Stimulated activated CD4-positive, alpha-beta T cell treated with anti-CD3 and anti-CD28 coated beads, Interleukin-4, amount 100 ng/mL, for 4 hours (primary cell): ENCODE measurements around the gene DLGAP1.

Experiments used
- DNase-seq, 2 experiments: peaks; one replicate each; pipeline ENCODE4 v3.0.0-alpha.2; 2020

Gene DLGAP1

DNA sequence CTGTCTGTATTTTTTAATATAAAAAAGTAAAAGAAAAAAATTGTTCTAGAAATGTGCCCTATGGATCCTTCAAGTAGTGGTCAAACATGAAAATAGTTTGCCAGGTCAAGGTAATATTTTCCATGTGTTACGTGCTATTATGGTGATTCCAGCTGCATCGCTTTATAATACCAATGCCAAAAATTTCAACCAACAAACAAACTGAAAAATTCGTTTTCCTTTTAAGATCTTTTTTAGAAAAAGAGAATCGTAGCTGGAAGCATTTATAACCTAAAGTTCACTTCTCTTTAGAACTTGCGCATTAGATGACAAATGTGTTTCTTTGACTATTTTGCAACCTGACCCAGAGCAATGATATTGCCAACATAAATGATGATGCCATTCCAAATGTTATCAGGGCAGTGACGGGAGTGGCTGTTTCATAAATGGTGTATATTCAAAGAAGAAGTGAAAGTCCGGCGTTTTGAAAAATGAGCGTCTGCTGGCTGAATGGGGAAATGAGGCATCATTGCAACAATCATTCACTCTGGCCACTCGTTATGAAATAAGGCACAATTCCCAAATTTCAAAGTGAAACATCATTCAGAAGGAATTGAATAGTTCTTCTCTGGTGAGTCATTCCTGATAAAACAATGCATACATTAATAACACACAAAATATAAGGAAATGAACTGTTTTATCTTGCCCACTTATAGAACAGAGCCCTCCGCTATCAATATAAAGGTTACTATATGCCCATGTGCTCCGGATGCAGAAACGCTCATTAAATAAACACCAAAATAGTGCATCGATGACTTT, 707.7 kb downstream of the DLGAP1 start:
- no peak for DNase-seq

DNA sequence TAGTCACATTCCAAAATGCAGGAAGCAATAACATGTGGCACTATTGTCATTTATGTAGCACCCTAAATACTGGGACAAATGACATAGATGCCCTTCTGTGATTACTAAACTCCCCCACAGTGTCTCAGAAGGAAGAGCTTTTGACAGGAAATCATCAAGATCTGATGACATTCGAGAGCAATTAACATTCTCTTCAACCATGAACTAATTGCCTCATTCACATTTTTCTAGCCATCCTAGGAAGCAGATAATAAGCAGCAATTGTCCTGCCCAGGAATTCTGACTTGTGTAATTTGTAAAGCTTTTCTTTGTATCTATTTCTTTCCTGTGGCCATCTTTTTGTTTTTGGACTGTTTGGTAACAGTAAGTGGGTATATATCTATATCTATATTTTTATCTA, 712.6 kb downstream of the DLGAP1 start:
- DNase-seq = no peak

DNA sequence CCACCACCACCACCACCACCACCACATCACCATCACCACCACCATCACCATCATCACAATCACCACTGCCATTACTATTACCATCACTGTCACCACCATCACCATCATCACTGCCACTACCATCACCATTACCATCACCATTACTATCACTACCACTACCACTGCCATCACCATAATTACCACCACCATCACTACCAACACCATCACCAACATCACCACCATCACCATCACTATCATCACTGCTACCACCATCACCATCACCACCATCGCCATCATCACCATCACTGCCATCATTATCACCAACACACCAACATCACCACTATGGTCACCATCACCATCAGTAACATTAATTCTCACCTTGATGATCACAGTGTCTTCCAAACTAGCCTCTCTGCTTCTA, 713.8 kb downstream of the DLGAP1 start:
- no peak for DNase-seq

DNA sequence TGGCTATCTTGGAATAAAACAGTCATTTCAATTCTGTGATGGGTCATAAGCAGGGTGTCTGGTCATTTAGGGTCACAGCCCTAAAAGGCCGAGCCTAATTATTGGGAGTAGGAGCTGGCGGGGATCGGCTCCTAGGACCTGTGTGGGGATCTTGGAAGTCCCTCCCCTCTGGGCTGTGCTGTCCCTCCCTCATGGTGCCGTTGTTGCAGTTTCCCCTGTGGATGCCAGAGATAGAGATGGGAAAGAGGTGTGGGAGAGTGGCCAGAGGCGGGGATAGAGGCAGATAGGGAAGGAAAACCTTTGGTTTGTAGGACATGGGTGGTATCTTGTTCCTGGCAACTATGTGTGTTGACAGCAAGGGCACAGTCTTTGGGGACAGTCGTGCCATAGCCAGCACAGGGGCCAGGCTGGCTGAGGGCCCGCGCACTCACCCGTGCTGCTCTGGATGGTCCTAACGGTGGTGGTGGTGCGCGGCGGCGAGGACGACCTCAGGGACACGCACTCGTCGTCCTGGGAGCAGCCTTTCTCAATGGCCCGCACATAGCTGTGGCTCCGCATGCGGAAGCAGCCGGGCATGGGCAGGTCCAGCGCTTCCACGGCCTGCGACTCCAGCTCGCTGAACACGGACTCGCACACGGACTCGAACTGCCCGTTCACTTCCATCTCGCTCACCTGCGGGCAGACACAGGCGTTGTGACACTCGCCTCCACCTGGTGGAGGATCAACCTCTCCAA, 726.2 kb downstream of the DLGAP1 start:
- DNase-seq = no peak

DNA sequence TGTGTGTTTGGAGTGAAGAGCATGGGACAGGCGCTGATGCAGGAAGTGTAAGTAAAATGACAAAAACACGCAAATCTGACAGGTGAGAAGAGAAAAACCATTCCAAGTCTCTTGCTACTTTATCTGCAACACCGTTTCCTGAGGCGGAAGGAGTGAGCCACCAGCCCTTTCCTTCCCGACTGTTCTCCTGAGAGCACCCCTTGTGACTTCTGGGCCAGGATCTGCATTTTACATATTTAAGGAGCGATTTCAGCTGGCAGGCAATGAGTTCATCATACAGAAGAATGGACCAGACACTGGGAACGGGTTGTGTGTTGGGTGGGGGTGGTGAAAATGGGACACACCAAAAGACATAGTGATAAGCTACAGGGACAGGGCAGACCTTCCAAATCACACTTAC, 727.8 kb downstream of the DLGAP1 start:
- no peak for DNase-seq

DNA sequence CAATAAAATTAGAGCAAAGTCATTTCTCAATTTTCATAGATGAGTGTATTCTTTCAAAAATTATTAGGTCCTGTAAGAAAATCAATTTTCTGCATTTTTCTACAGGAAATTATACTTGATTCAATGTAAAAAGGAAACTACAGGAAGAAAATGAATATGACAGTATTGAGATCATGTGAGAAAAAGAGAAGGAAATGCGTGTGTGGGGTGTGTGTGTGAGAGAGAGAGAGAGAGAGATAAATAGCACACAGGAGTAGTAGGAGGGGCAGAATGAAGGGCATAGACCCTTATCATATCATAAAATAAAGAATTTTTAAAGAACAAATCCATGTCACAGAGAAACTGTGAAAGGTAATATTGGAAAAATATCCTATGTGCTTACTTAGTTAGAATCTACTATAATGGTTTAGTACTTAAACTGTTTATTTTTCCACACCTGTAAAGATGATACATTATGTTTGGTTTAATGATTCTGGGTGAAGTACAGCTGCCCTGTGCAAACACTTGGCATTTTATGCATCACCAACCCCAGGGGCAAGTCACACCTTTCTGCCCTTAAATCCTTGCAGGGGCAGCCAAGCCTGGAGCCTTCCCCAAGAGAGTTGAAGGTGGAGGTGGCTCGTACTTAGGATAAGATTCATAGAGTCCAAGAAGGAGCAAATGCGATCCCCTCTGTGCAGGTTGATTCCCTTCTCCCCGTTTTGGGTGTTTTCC, 728.7 kb downstream of the DLGAP1 start:
- no peak for DNase-seq

DNA sequence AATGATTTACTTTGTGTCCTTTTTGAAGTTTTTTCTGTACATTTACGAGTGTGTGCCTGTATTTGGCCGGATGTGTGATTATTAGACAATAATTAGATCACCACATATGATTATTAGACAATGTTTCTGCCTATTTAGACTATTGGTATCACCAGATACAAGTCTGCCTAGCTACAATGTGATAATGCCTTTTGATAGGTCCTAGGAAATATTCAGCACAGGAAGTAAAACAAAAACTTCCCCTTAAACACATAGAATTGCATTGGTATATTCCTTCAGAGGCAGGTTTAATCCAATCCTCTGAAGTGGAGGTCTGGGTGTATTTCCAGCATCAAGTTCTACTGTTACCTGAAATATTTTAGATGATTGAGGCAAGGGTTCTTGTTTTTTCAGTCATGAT, 730.0 kb downstream of the DLGAP1 start:
- DNase-seq = no peak

DNA sequence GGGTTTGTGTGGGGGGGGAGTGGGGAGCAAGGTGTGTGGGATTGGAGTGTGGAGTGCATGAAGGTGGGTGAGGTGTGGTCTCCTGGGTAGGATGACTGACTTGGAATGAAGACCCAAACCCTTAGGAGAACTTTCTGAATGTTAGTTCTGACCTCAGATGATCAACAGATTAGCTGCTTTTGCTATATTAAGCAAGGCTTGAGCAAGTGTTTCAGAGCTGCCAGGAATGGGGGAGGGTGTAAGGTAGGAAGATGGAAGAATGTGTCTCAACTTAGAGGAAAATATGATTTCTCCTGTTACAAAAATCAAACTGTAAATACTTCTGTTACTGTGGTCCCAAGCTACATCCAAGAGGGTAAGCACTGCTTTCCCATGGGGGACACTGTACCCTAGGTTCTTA, 731.6 kb downstream of the DLGAP1 start:
- DNase-seq = no peak

DNA sequence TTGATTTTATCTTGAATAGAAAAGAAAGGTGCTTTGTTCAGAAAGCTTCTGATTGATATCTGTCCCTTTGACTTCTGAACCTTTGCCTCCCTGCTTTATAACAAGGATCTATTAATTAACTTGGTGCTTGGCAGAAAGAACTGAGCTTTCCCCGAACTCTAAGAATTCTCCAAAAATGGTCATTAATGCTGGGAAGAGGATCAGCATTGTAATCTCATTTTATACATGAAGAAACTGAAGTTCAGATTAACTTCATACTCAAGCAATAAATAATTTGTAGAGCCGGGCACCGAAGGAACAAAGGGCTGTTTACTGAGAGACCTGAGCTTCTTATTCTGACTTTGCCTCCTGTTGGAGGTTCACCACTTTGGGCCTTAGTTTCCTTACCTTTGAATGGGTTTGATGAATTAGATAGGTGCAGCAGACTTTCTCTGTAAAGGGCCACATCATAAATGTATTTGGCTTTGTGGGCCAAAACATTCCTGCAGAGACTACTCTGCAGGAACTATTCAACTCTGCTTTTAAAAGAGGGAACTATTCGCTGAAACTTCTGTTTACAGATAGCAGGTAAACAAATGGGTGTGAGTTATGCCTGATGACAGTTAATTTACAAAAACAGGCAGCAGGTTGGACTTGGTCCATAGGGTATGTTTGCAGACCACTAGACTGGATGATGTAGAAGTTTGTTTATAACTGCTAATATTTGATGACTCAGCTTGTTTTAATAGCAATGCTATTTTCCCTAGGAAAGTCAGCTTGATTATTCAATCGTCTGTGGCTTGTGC, 732.3 kb downstream of the DLGAP1 start:
- no peak for DNase-seq

DNA sequence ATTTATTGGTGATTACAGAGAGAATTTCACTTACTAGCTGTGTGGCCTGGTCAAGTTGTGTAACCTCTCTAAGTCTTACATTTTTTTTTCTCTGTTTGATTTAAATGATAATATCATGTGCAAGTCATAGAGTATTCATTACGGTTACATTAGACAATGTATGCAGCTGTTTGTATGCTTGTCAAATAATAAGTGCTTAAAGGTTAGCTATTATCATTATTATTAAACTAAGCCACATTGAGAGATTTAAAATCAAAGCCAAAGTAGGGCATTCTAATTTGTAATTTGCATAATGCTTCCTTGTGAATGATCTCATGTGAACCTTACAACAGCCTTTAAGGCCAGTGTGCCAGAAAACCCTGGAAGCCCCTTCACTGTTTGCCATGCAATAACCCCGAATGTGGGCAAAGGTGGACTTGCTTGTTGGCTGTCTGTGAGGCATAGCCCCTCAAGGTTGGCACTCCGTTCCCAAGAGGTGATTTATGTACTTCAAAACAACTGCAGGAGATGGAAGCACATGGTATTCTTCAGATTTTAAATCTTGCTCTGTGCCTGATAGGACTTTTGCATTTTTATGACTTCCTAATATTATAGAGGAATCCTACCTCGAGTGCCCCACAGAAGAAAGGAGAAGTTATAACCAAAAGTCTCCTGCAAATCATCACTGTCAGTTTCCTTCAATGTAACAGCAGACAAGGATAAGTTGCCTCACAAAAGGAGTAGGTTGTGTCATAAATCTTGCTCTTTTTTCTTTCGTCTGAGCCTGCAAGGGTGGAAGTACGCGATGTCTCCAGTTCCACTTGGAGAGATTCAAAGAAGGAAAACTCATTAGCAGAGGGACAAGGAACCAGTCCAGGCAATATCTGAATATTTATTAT, 733.1 kb downstream of the DLGAP1 start:
- no peak for DNase-seq

DNA sequence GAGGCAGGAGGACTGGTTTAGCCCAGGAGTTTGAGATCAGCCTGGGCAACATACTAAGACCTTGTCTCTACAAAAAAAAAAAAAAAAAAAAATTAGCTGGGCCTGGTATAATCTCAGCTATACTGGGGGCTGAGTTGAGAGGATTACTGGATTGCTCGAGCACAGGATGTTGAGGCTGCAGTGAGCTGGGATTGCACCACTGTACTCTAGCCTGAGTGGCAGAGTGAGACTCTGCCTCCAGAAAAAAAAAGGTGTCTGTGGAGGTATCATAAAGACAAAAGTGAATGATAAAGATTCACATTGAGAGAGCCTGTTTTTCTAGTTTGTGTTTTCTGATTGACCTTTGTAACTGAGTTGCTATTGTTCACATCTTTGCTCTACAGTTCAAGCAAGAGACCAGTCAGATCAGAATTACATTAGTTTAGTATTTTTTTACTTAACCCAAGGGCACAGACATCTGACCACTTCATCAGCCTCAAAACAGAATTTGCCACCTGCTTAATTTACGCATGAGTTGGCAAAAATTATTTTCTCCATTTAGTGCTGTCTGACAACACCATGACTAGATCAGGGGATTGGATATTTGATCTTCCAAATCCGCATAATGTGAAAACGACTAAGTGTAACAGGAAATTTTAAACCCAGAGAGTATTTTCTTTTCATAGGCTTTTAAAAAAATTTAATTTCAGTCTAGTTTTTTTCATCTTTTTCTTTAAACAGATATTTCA, 734.1 kb downstream of the DLGAP1 start:
- DNase-seq = no peak

DNA sequence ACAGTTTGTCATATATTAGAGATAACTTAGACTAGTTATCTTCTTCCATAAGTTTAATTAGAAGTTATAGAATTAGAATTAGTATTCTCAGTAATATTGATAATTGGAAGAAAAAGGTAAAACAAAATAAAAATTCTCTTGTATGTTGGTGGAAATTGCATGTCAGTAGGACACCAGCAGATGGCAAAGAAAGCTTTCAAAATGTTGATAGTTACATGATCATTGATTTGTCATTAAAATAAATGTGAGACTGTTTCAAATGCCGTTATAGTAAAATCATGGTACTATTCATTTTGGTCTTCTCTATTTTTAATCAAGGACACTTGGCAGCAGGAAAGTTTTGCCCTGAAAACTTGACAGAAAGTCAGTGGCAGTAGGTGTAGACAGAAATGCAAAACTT, 734.9 kb downstream of the DLGAP1 start:
- no peak for DNase-seq

DNA sequence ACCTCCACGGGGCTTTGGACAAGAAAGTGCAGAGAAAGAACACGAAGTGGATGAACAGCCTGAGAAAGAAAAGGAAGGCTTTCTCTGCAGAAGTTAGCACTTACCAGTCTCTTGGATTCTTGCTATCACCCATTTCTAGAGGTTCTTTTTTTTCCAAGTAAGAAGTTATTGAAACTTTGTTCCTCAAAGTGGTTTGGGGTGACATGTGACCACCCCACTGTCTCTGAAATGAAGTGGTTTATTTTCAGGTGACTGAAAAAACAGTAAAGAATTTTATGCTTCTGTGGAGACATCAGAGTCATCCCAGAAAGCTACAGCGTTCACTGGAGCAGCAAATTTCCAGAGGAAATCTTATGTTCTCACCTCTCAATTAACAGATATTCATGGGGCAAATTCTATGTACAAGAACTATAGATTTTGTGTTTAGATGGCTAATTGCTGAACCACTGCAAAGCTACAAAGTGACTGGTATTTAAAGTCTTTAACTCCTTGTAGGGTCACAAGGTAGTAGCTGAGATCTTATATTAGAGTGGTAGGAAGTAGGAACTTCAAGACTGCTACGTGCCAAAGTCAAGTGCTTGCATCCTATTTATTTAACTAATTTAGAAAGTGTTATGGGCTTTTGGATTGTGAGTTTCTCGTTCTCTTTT, 737.6 kb downstream of the DLGAP1 start:
- no peak for DNase-seq

DNA sequence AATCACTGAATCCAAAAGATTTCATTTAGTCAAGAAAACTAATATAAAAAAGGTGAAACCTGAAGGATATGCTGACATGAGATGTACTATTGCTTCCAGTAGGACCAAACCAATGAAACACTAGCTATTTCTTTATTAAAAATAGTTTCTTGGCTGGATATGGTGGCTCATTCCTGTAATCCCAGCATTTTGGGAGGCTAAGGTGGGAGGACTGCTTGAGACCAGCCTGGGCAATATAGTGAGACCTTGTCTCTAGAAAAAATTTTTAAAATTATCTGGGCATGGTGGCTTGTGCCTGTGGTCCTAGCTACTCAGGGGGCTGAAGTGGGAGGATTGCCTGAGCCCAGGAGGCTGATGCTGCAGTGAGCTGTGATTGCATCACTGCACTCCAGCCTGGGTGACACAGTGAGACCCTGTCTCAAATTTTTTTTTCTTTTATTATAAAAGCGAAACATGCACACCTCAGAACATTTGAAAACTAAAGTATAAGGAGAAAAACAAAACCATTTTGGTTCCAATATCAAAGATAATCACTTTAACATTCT, 738.9 kb downstream of the DLGAP1 start:
- no peak for DNase-seq

DNA sequence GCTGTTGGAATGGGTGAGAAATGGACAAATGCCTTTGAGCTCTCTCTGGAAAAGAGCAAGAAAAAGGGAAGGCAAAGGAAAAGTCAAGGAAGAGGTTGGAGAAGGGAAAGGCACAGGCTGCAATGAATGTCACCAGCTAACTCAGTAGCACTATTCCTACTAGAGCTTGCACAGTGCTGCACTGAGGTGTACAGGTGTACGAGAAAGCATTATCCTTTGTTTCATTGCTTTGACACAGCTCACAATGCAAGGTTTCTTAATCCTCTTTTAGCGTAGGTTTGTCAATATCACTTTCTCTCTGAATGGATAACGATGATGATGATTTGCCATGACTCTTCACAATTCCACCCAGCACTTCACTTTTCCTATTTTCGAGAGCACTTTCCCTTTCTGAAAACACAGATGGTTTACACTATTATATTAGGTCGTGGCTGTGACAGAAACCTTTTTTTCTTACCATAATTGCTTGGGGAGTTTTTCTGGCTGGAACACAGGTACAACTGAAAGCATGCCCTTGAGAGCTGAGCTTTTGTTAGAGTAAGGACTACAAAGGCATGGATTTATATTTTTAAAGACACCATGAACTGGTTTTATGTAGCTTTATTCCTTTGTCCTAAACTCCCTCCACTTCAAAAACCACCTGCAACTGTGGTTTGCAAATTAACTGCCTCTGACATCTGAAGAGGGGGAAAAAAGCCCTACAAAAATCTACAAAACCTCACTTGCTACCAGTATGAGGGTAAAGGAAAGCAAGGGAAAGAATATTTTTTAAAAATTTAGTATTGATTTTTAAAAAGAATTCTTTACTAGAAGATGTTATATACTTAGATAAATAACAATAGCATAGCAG, 739.7 kb downstream of the DLGAP1 start:
- no peak for DNase-seq

DNA sequence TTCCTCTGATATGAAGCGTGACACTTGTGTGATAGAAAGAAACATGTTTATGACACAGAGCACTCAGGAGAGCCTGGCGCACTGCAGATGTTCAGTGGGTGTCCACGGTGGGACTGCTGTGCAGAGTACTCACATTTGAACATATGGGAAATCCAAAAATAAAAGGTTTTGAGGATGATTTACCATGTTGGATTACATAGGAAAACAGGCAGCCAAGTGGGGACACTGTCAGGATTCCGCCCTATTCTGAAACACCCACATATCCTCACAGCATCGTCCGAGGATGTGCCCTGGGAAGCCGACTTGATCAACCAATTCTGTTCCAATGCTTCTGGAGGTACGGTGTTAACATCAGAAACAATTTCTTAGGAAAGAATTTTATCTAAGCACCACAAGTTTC, 741.4 kb downstream of the DLGAP1 start:
- no peak for DNase-seq

DNA sequence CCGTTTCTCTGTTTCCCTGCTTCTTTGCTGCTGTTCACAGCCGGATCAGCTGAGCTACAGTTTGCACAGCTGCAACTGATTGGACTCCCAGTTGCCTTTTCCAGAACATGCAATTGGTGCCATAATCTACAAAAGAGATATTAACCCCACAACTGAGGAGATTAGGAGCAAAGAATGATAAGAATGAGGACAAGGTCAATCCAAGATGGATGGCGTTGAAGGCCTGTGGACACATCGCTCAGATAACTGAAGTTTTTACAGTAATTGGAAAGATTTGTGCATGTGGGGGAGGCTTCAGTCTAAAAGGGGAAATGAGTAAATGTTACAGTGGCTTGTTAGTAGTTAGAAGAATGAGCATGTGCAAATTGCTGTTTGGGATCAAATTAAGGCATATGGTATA, 741.9 kb downstream of the DLGAP1 start:
- DNase-seq = no peak

DNA sequence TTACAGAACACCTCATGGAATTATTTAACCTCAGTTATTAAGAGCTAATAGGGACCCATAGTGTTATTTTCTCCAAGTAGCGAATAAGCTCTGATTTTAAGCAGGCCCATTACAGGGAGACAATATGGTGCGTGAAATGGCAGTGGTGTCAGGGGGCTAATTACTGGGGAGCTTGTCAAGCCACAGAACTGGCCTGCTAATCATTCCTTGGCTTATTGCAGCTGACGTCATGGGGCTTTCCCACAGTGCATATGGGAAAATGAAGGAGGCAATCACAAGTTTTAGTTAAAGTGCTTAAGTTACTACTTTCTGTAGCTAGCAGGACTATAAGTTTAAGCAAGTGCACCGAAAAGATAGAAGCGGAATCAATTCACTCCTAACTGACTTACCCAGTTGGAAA, 742.6 kb downstream of the DLGAP1 start:
- no peak for DNase-seq

DNA sequence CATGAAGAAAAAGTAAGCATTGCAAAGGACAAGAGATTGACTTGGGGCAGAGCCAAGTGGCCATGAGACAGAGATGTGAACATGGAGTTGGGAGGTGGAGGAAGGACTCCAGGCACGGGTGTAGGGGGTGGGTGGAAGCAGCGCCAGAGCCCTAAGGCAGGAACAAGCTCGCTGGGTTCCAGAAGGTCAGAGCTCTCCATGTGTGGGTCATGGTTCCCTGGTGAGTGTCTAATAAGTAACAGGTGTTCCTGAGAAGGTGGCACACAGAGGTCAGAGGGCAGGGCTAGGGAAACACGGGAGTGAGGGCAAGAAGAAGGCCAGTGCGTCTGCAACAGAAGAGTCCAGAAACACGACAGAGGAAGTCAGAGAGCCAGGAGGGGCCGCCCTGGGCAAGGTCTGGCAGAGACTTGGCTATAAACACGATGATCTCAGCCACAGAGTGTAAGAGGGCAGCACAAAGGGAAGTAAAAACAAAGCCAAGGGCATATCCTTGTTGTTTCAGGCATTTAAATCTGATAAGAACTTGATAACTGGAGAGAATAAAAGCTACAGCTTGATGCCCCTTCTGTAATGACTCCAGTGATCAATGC, 744.3 kb downstream of the DLGAP1 start:
- DNase-seq = no peak
